Mesendoderm (in vitro differentiated cells): ENCODE measurements around the gene LRFN3.
"Not testable (repeated sequence)": the region's sequence is repeated elsewhere in the genome, so short reads cannot be mapped to it uniquely, and the experiment has no call there.

ENCODE experiments used
- DNase-seq: peaks from one replicate; pipeline ENCODE4 v3.0.0; 2013
- H2AK5ac ChIP-seq: 2 replicates; pipeline ENCODE4 v1.6.1; 2013; ENCODE audit warnings: low read length, inconsistent platforms
- H2BK120ac ChIP-seq: 2 replicates; pipeline ENCODE4 v1.6.1; 2013; ENCODE audit warnings: low read depth, mild to moderate bottlenecking, low read length, moderate library complexity, mixed read lengths
- H2BK15ac ChIP-seq: replicated peaks from 2 replicates; pipeline ENCODE4 v1.6.1; 2013; ENCODE audit warnings: low read depth, mild to moderate bottlenecking, moderate library complexity
- H2BK5ac ChIP-seq: 2 replicates; pipeline ENCODE4 v1.6.1; 2013; ENCODE audit warnings: low read length, inconsistent platforms
- H3K18ac ChIP-seq: 2 replicates; pipeline ENCODE4 v1.6.1; 2013; ENCODE audit warnings: mild to moderate bottlenecking, low read length, mixed read lengths
- H3K23ac ChIP-seq: one replicate; pipeline ENCODE4 v1.6.1; 2013; ENCODE audit warnings: low read length
- H3K27ac ChIP-seq: 2 replicates; pipeline ENCODE4 v1.5.1; 2013; ENCODE audit warnings: low read depth, mild to moderate bottlenecking, inconsistent platforms, low read length, moderate library complexity
- H3K27me3 ChIP-seq: 2 replicates; pipeline ENCODE4 v1.6.1; 2013; ENCODE audit warnings: low read length, control low read depth, mild to moderate bottlenecking, inconsistent platforms; ENCODE audit not compliant: insufficient read depth, poor library complexity
- H3K36me3 ChIP-seq: 2 replicates; pipeline ENCODE4 v1.6.1; 2013; ENCODE audit warnings: low read length, inconsistent platforms; ENCODE audit not compliant: control insufficient read depth, insufficient read depth
- H3K4ac ChIP-seq: one replicate; pipeline ENCODE4 v1.6.1; 2013; ENCODE audit warnings: low read depth, mild to moderate bottlenecking, low read length, moderate library complexity
- H3K4me1 ChIP-seq: 2 replicates; pipeline ENCODE4 v1.6.1; 2013; ENCODE audit warnings: low read depth, low read length, inconsistent platforms; ENCODE audit not compliant: control insufficient read depth
- H3K4me2 ChIP-seq: 2 replicates; pipeline ENCODE4 v1.6.1; 2013; ENCODE audit warnings: low read length
- H3K4me3 ChIP-seq: 2 replicates; pipeline ENCODE4 v1.5.1; 2013; ENCODE audit warnings: mild to moderate bottlenecking, low read length
- H3K56ac ChIP-seq: one replicate; pipeline ENCODE4 v1.6.1; 2013; ENCODE audit warnings: low read length
- H3K79me1 ChIP-seq: 2 replicates; pipeline ENCODE4 v1.6.1; 2013; ENCODE audit warnings: low read length, inconsistent platforms
- H3K79me2 ChIP-seq: 2 replicates; pipeline ENCODE4 v1.6.1; 2013; ENCODE audit warnings: mild to moderate bottlenecking, low read length; ENCODE audit not compliant: control insufficient read depth, insufficient read depth
- H3K9ac ChIP-seq: 2 replicates; pipeline ENCODE4 v1.6.1; 2013; ENCODE audit warnings: low read length, inconsistent platforms
- H4K5ac ChIP-seq: one replicate; pipeline ENCODE4 v1.6.1; 2013; ENCODE audit warnings: low read length
- H4K8ac ChIP-seq: one replicate; pipeline ENCODE4 v1.6.1; 2013; ENCODE audit warnings: low read depth, mild to moderate bottlenecking, control low read depth, low read length, moderate library complexity
- WGBS: extraction: QIAGEN DNeasy Blood & Tissue Kit; methylation state at CpG from one replicate; pipeline ENCODE4 v1.1.7; 2013; ENCODE audit warnings: low lambda C conversion rate, missing lambda C conversion rate; ENCODE audit not compliant: insufficient coverage; ENCODE audit errors: extremely low coverage; 5-methylcytosine and 5-hydroxymethylcytosine counted together

Gene LRFN3

DNA sequence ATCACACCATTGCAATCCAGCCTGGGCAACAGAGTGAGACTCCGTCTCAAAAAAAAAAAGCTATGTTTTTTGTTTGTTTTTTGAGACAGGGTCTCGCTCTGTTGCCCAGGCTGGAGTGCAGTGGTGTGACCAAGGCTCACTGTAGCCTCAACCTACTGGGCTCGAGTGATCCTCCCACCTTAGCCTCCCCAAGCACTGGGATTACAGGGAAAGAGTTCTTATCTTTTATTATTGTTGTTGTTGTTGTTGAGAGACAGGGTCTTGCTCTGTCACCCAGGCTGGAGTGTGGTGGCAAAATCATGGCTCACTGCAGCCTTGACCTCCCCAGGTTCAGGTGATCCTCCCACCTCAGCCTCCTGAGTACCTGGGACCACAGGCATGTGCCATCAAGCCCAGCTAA is 44.4 kb upstream of the LRFN3 start:
- DNase-seq, H4K8ac ChIP-seq, H3K56ac ChIP-seq, H2BK15ac ChIP-seq, H3K27ac ChIP-seq, H3K23ac ChIP-seq, H3K4me2 ChIP-seq, H3K4me3 ChIP-seq, H3K9ac ChIP-seq, H3K79me2 ChIP-seq, H2BK120ac ChIP-seq, H3K27me3 ChIP-seq, H4K5ac ChIP-seq, H3K4me1 ChIP-seq, H3K18ac ChIP-seq, H3K4ac ChIP-seq, H3K79me1 ChIP-seq, H2AK5ac ChIP-seq, H2BK5ac ChIP-seq: not testable (repeated sequence)
- no CpG with 5 or more reads among the region's 3 CpGs for WGBS
- peaks cover 15% of the 10 kb centered on the region for H3K36me3 ChIP-seq

DNA sequence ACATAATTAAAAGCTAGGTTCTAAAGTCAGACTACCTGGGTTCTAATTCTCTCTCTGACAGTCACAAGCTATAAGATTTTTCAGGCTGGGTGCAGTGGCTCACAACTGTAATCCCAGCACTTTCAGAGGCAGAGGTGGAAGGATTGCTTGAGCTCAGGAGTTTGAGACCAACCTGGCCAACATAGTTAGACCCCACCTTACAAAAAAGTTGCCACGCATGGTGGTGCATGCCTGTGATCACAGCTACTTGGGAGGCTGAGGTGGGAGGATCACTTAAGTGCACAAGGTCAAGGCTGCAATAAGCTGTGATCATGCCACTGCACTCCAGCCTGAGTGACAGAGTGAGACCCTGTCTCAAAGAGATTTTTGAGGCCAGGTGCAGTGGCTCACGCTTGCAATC is 41.8 kb upstream of the LRFN3 start:
- H3K4ac ChIP-seq, result no peak overlapping the region
- H3K36me3 ChIP-seq, result peaks cover 11% of the 10 kb centered on the region
- no peak overlapping the region for H4K8ac ChIP-seq
- no peak overlapping the region for H4K5ac ChIP-seq
- H3K18ac ChIP-seq, result no peak overlapping the region
- H2BK5ac ChIP-seq, result no peak overlapping the region
- no peak overlapping the region for H3K56ac ChIP-seq
- H3K27me3 ChIP-seq, result no peaks in the 10 kb centered on the region
- H3K79me1 ChIP-seq, result peaks cover 6% of the 10 kb centered on the region
- H3K79me2 ChIP-seq, result peaks cover 2% of the 10 kb centered on the region
- DNase-seq, result no peak
- no peak overlapping the region for H2AK5ac ChIP-seq
- H3K4me1 ChIP-seq, result no peaks in the 10 kb centered on the region
- H2BK15ac ChIP-seq, result no peak overlapping the region
- H3K4me3 ChIP-seq, result no peak overlapping the region
- H3K27ac ChIP-seq, result no peak overlapping the region
- no CpG with 5 or more reads among the region's 2 CpGs for WGBS
- H2BK120ac ChIP-seq, result no peak overlapping the region
- no peak overlapping the region for H3K9ac ChIP-seq
- H3K4me2 ChIP-seq, result no peak overlapping the region
- H3K23ac ChIP-seq, result no peak overlapping the region

GRCh38 chr19:35895911-35896642 is 40.1 kb upstream of the LRFN3 start:
- Histone ChIP-seq H3K23ac (no peak overlapping the region), H3K56ac (no peak overlapping the region), H2BK15ac (no peak overlapping the region), H3K79me2 (peaks cover 2% of the 10 kb centered on the region), H2BK5ac (no peak overlapping the region), H3K4me2 (no peak overlapping the region), H2AK5ac (no peak overlapping the region), H3K9ac (no peak overlapping the region), H3K4me3 (no peak overlapping the region), H3K4me1 (no peaks in the 10 kb centered on the region), H3K27ac (no peak overlapping the region), H3K36me3 (peaks cover 8% of the 10 kb centered on the region), H3K4ac (no peak overlapping the region), H4K5ac (no peak overlapping the region), H3K27me3 (no peaks in the 10 kb centered on the region), H4K8ac (no peak overlapping the region), H3K79me1 (peaks cover 6% of the 10 kb centered on the region), H2BK120ac (no peak overlapping the region), H3K18ac (no peak overlapping the region)
- DNase-seq, result no peak
- no CpG with 5 or more reads among the region's 21 CpGs for WGBS

GRCh38 chr19:35896643-35897040 is 39.5 kb upstream of the LRFN3 start:
- no CpG with 5 or more reads among the region's 13 CpGs for WGBS
- no peak overlapping the region for H4K8ac ChIP-seq
- H2BK15ac ChIP-seq, result no peak overlapping the region

GRCh38 chr19:35897706-35898451 is 38.3 kb upstream of the LRFN3 start:
- peaks cover 7% of the 10 kb centered on the region for H3K4me1 ChIP-seq
- H3K36me3 ChIP-seq, result peaks cover 8% of the 10 kb centered on the region
- H3K9ac ChIP-seq, result peak overlapping the region; percentile 86
- no peak overlapping the region for H2BK5ac ChIP-seq
- H4K8ac ChIP-seq, result no peak overlapping the region
- peaks cover 2% of the 10 kb centered on the region for H3K79me2 ChIP-seq
- peak overlapping the region; percentile 90 for H3K56ac ChIP-seq
- no peak overlapping the region for H3K27ac ChIP-seq
- no peak overlapping the region for H3K4me3 ChIP-seq
- H4K5ac ChIP-seq, result no peak overlapping the region
- H3K23ac ChIP-seq, result no peak overlapping the region
- H3K79me1 ChIP-seq, result peaks cover 6% of the 10 kb centered on the region
- DNase-seq, result no peak
- H3K4me2 ChIP-seq, result no peak overlapping the region
- no peak overlapping the region for H3K4ac ChIP-seq
- H2BK120ac ChIP-seq, result no peak overlapping the region
- H2AK5ac ChIP-seq, result no peak overlapping the region
- H3K27me3 ChIP-seq, result no peaks in the 10 kb centered on the region
- WGBS, result no CpG with 5 or more reads among the region's 13 CpGs
- H3K18ac ChIP-seq, result no peak overlapping the region
- no peak overlapping the region for H2BK15ac ChIP-seq

More at GRCh38 chr19:35896643-35897040, 39.5 kb upstream of the LRFN3 start:
- Histone ChIP-seq H3K9ac (no peak overlapping the region), H3K79me1 (peaks cover 6% of the 10 kb centered on the region), H3K18ac (no peak overlapping the region), H3K27me3 (no peaks in the 10 kb centered on the region), H2BK5ac (no peak overlapping the region), H3K23ac (no peak overlapping the region), H3K27ac (no peak overlapping the region), H3K4me2 (no peak overlapping the region), H3K4me1 (no peaks in the 10 kb centered on the region), H3K36me3 (peaks cover 8% of the 10 kb centered on the region), H2AK5ac (no peak overlapping the region), H4K5ac (no peak overlapping the region), H3K4me3 (no peak overlapping the region), H3K56ac (no peak overlapping the region), H2BK120ac (no peak overlapping the region), H3K4ac (no peak overlapping the region), H3K79me2 (peaks cover 2% of the 10 kb centered on the region)
- no peak for DNase-seq
